Fibroblast of skin of scalp (primary cell): ENCODE measurements around the gene ELSPBP1.
"Not testable (repeated sequence)": the region's sequence is repeated elsewhere in the genome, so short reads cannot be mapped to it uniquely, and the experiment has no call there.

Source experiments
- DNase-seq: peaks from one replicate; pipeline ENCODE4 v3.0.0-alpha.2; 2013

ELSPBP1 gene

GRCh38 chr19:48043675-48044258 is 49.3 kb downstream of the ELSPBP1 start, which contains the start of gene CABP5:
CABP5 (minus strand) TSS chr19:48044079; CDS start chr19:48043922, 157 bp downstream.
- DNase-seq, result no peak

- no peak for DNase-seq
Observed at GRCh38 chr19:48044561-48044960, 50.1 kb downstream of the ELSPBP1 start.

GRCh38 chr19:48051335-48052033 is 57.1 kb downstream of the ELSPBP1 start:
- DNase-seq, result no peak

- DNase-seq, result no peak
Observed at GRCh38 chr19:48053076-48053475, 58.6 kb downstream of the ELSPBP1 start.

- DNase-seq, result no peak
Observed at GRCh38 chr19:48053856-48054255, 59.4 kb downstream of the ELSPBP1 start.

- no peak for DNase-seq
Observed at GRCh38 chr19:48059331-48059730, 64.9 kb downstream of the ELSPBP1 start.

- no peak for DNase-seq
Observed at GRCh38 chr19:48060381-48060780, 65.9 kb downstream of the ELSPBP1 start.

GRCh38 chr19:48061401-48062344 is 67.2 kb downstream of the ELSPBP1 start:
- no peak for DNase-seq

GRCh38 chr19:48064509-48064908 is 70.1 kb downstream of the ELSPBP1 start:
- peak; percentile 28 for DNase-seq

GRCh38 chr19:48069435-48069834 is 75.0 kb downstream of the ELSPBP1 start:
- no peak for DNase-seq

- not testable (repeated sequence) for DNase-seq
Observed at GRCh38 chr19:48070177-48070769, 75.8 kb downstream of the ELSPBP1 start.
